ENCODE measurements around the gene GABRG3. TPM values are rescaled to one million over a fixed set of nuclear protein-coding genes. Genes with fewer than 3 reads are reported as not detected.

The GABRG3 gene
- total RNA-seq, 2 experiments from 2014 or later = not detected

GRCh38 chr15:27576576-27576975, 605.6 kb downstream of the GABRG3 start:
- Mint-ChIP-seq H3K4me3 (no peak overlapping the region), H3K36me3 (ENCODE audit: low read depth) (no peaks in the 10 kb centered on the region), H3K27me3 (no peaks in the 10 kb centered on the region), H3K9me3 (peaks cover 7% of the 10 kb centered on the region), H3K27ac (no peak overlapping the region), H3K4me1 (ENCODE audit: low read depth) (no peaks in the 10 kb centered on the region)
- Histone ChIP-seq H3K36me3 (ENCODE audit: insufficient read depth, low read length) (no peaks in the 10 kb centered on the region), H3K4me1 (ENCODE audit: insufficient read depth, low read length) (no peaks in the 10 kb centered on the region), H3K4me3 (ENCODE audit: low read length) (no peak overlapping the region), H3K9me3 (ENCODE audit: control insufficient read depth in 1 of 2, insufficient read depth in 1 of 2, low read length in 2 of 2) (peaks cover 4 to 17% of the 10 kb centered on the region in 2 experiments), H3K27ac (ENCODE audit: low read depth in 1 of 2, low read length in 2 of 2) (no peak overlapping the region), H3K27me3 (ENCODE audit: control insufficient read depth in 1 of 2, insufficient read depth in 2 of 2, low read length in 2 of 2) (no peaks in the 10 kb centered on the region)
- CTCF ChIA-PET = no interaction called here
- ATAC-seq (ENCODE audit: poor library complexity) = no peak
- POLR2A ChIA-PET = no interaction called here
- intact Hi-C loops (cut with DNase I, micrococcal nuclease) = no loop called here
- no peak for TF ChIP-seq CTCF (IDR thresholded peaks at IDR 0.05)
- DNase-seq = no peak

GRCh38 chr15:27579738-27580137, 608.8 kb downstream of the GABRG3 start:
- ATAC-seq (ENCODE audit: poor library complexity) = no peak
- no peaks in the 10 kb centered on the region for H3K36me3 ChIP-seq (ENCODE audit: insufficient read depth, low read length)
- no peak for TF ChIP-seq CTCF (IDR thresholded peaks at IDR 0.05)

GRCh38 chr15:27582726-27583410, 611.9 kb downstream of the GABRG3 start:
- H3K4me3 ChIP-seq (ENCODE audit: low read length) = no peak overlapping the region
- ChIA-PET CTCF (no interaction called here), POLR2A (no interaction called here)
- no peaks in the 10 kb centered on the region for H3K36me3 ChIP-seq (ENCODE audit: insufficient read depth, low read length)
- H3K4me1 Mint-ChIP-seq (ENCODE audit: low read depth) = no peaks in the 10 kb centered on the region
- no peak overlapping the region for H3K27ac Mint-ChIP-seq
- no peak for TF ChIP-seq CTCF (IDR thresholded peaks at IDR 0.05)
- H3K36me3 Mint-ChIP-seq (ENCODE audit: low read depth) = no peaks in the 10 kb centered on the region
- intact Hi-C loops (cut with DNase I, micrococcal nuclease) = no loop called here
- DNase-seq (no peak), ATAC-seq (ENCODE audit: poor library complexity) (no peak)
- no peak overlapping the region for H3K27ac ChIP-seq (ENCODE audit: low read depth in 1 of 2, low read length in 2 of 2)
- H3K9me3 Mint-ChIP-seq = peaks cover 5% of the 10 kb centered on the region
- H3K27me3 Mint-ChIP-seq = no peaks in the 10 kb centered on the region
- no peaks in the 10 kb centered on the region for H3K4me1 ChIP-seq (ENCODE audit: insufficient read depth, low read length)
- H3K4me3 Mint-ChIP-seq = no peak overlapping the region
- H3K9me3 ChIP-seq (ENCODE audit: control insufficient read depth in 1 of 2, insufficient read depth in 1 of 2, low read length in 2 of 2) = peaks cover 0 to 3% of the 10 kb centered on the region in 2 experiments
- H3K27me3 ChIP-seq (ENCODE audit: control insufficient read depth in 1 of 2, insufficient read depth in 2 of 2, low read length in 2 of 2) = no peaks in the 10 kb centered on the region

More at GRCh38 chr15:27579738-27580137, 608.8 kb downstream of the GABRG3 start:
- no peaks in the 10 kb centered on the region for H3K27me3 Mint-ChIP-seq
- ChIA-PET CTCF (no interaction called here), POLR2A (no interaction called here)
- Histone ChIP-seq H3K4me3 (ENCODE audit: low read length) (no peak overlapping the region), H3K9me3 (ENCODE audit: control insufficient read depth in 1 of 2, insufficient read depth in 1 of 2, low read length in 2 of 2) (peaks cover 0 to 5% of the 10 kb centered on the region in 2 experiments), H3K27me3 (ENCODE audit: control insufficient read depth in 1 of 2, insufficient read depth in 2 of 2, low read length in 2 of 2) (no peaks in the 10 kb centered on the region), H3K27ac (ENCODE audit: low read depth in 1 of 2, low read length in 2 of 2) (no peak overlapping the region), H3K4me1 (ENCODE audit: insufficient read depth, low read length) (no peaks in the 10 kb centered on the region)
- no peaks in the 10 kb centered on the region for H3K4me1 Mint-ChIP-seq (ENCODE audit: low read depth)
- no peak overlapping the region for H3K4me3 Mint-ChIP-seq
- no peaks in the 10 kb centered on the region for H3K36me3 Mint-ChIP-seq (ENCODE audit: low read depth)
- DNase-seq = no peak
- intact Hi-C loops (cut with DNase I, micrococcal nuclease) = no loop called here
- H3K27ac Mint-ChIP-seq = no peak overlapping the region
- H3K9me3 Mint-ChIP-seq = peaks cover 7% of the 10 kb centered on the region

Measured in CD4-positive, alpha-beta T cell (primary cell).